Right lobe of liver (tissue), 4 donors: Measurements from ENCODE around the gene TFIP11.

Experiments
- CTCF ChIP-seq, 4 donors: fragments of 200-600 bp in 3 of 4; fragments of 450-650 bp in 1 of 4; IDR thresholded peaks; one replicate each; pipeline versions ENCODE4 v1.5.1 to v1.8.0; 2016 to 2022; ENCODE audit warnings: antibody characterized with exemption in 4 of 4, mild to moderate bottlenecking in 2 of 4
- POLR2A ChIP-seq: fragments of 450-650 bp; IDR thresholded peaks from one replicate; pipeline ENCODE4 v1.6.1; 2017; ENCODE audit warnings: antibody characterized with exemption, mild to moderate bottlenecking
- donor health status: DM: no; HTN: no; CAD: no.
- donor health status: DM: no; HTN: no; CAD: no.
- donor health status: DM: no; HTN: yes; CAD: no.

- TF ChIP-seq CTCF (IDR thresholded peaks at IDR 0.05): no peak
- TF ChIP-seq POLR2A: no peak
These were observed 30.6 kb upstream of the TFIP11 start for GRCh38 chr22:26542831-26543230.
